IMR-90 (cell line): ENCODE data around the gene PDLIM1. TPM values are rescaled to one million over a fixed set of nuclear protein-coding genes. Genes with fewer than 3 reads are reported as not detected.

ENCODE experiments used
- ATAC-seq: fragments of 200-7000 bp; cut with Tn5 transposase; 2 replicates; pipeline ENCODE4 v1.9.1; 2020; ENCODE audit warnings: low read depth, mild to moderate bottlenecking, moderate library complexity
- BruUV-seq: library from RNA; stranded (reverse); fragments of 400-500 nt; replicated peaks from 2 replicates; lab custom pipeline; 2021; lab: Mats Ljungman, UMichigan
- CTCF ChIA-PET: fragments of 300-600 bp; formaldehyde crosslinking; extraction: SDS; loops from one replicate; lab custom pipeline; 2021; ENCODE audit warnings: antibody characterized with exemption; lab: Yijun Ruan, JAX
- POLR2A ChIA-PET: fragments of 300-600 bp; sonication (Branson Sonifier 250); formaldehyde crosslinking; loops from one replicate; lab custom pipeline; 2022; ENCODE audit warnings: antibody characterized with exemption; ENCODE audit not compliant: unreplicated experiment; lab: Charles Lee
- DNase-seq: peaks from one replicate; pipeline ENCODE4 v3.0.0; 2013
- H2AFZ ChIP-seq: replicated peaks from 2 replicates; pipeline ENCODE3; 2013; ENCODE audit warnings: low read length, mild to moderate bottlenecking; ENCODE audit not compliant: poor library complexity
- H2AK5ac ChIP-seq: 2 replicates; pipeline ENCODE4 v1.6.1; 2013; ENCODE audit warnings: low read depth, low read length, inconsistent platforms
- H2AK9ac ChIP-seq: replicated peaks from 2 replicates; pipeline ENCODE3; 2013; ENCODE audit warnings: mild to moderate bottlenecking, low read depth, low read length, moderate library complexity; ENCODE audit not compliant: poor library complexity
- H2BK120ac ChIP-seq: 2 replicates; pipeline ENCODE4 v1.6.1; 2013; ENCODE audit warnings: low read depth, low read length, inconsistent platforms
- H2BK15ac ChIP-seq: 3 replicates; pipeline ENCODE4 v1.6.1; 2013; ENCODE audit warnings: low read depth, low read length, inconsistent platforms
- H2BK20ac ChIP-seq: 2 replicates; pipeline ENCODE4 v1.6.1; 2013; ENCODE audit warnings: low read depth, mild to moderate bottlenecking, inconsistent platforms, low read length, moderate library complexity
- H2BK5ac ChIP-seq: 2 replicates; pipeline ENCODE4 v1.6.1; 2013; ENCODE audit warnings: mild to moderate bottlenecking, low read depth, low read length, inconsistent platforms; ENCODE audit not compliant: poor library complexity, severe bottlenecking
- H3K14ac ChIP-seq: replicated peaks from 2 replicates; pipeline ENCODE4 v1.6.1; 2013; ENCODE audit warnings: low read depth, low read length, inconsistent platforms
- H3K18ac ChIP-seq: 2 replicates; pipeline ENCODE4 v1.6.1; 2013; ENCODE audit warnings: low read depth, low read length, control low read depth
- H3K23ac ChIP-seq: 2 replicates; pipeline ENCODE4 v1.6.1; 2013; ENCODE audit warnings: low read depth, low read length, inconsistent platforms
- H3K27ac ChIP-seq: 2 replicates; pipeline ENCODE4 v1.5.1; 2013; ENCODE audit warnings: mild to moderate bottlenecking, control low read depth, low read length; ENCODE audit not compliant: insufficient read depth
- H3K27me3 ChIP-seq: 2 replicates; pipeline ENCODE4 v1.6.1; 2013; ENCODE audit warnings: low read length; ENCODE audit not compliant: control insufficient read depth, insufficient read depth
- H3K36me3 ChIP-seq: 2 replicates; pipeline ENCODE4 v1.6.1; 2013; ENCODE audit warnings: low read length, mixed read lengths; ENCODE audit not compliant: control insufficient read depth, insufficient read depth
- H3K4ac ChIP-seq: 2 replicates; pipeline ENCODE4 v1.6.1; 2013; ENCODE audit warnings: low read depth, low read length, inconsistent platforms
- H3K4me1 ChIP-seq: 2 replicates; pipeline ENCODE4 v1.6.1; 2013; ENCODE audit warnings: low read length, mixed read lengths; ENCODE audit not compliant: control insufficient read depth, insufficient read depth
- H3K4me2 ChIP-seq: 2 replicates; pipeline ENCODE4 v1.6.1; 2013; ENCODE audit warnings: low read depth, mild to moderate bottlenecking, control low read depth, low read length, moderate library complexity
- H3K4me3 ChIP-seq: 2 replicates; pipeline ENCODE4 v1.5.1; 2013; ENCODE audit warnings: low read depth, mild to moderate bottlenecking, control low read depth, low read length, moderate library complexity; ENCODE audit not compliant: insufficient read depth
- H3K56ac ChIP-seq: 2 replicates; pipeline ENCODE4 v1.6.1; 2013; ENCODE audit warnings: low read length, inconsistent platforms; ENCODE audit not compliant: insufficient read depth; ENCODE audit errors: extremely low read depth
- H3K79me1 ChIP-seq, 2 experiments: 2 replicates each; pipeline ENCODE4 v1.6.1; 2013; ENCODE audit warnings: low read length in 2 of 2, inconsistent platforms in 1 of 2, low read depth in 1 of 2
- H3K9ac ChIP-seq: 2 replicates; pipeline ENCODE4 v1.6.1; 2013; ENCODE audit warnings: low read depth, low read length, control low read depth
- H3K9me1 ChIP-seq: 2 replicates; pipeline ENCODE4 v1.6.1; 2013; ENCODE audit warnings: low read length, inconsistent platforms; ENCODE audit not compliant: insufficient read depth
- H3K9me3 ChIP-seq: 2 replicates; pipeline ENCODE4 v1.6.1; 2013; ENCODE audit warnings: low read length; ENCODE audit not compliant: control insufficient read depth, insufficient read depth
- H4K20me1 ChIP-seq: 2 replicates; pipeline ENCODE4 v1.6.1; 2013; ENCODE audit warnings: low read length, inconsistent platforms; ENCODE audit not compliant: insufficient read depth
- H4K5ac ChIP-seq: 2 replicates; pipeline ENCODE4 v1.6.1; 2013; ENCODE audit warnings: mild to moderate bottlenecking, low read depth, low read length, control low read depth
- H4K8ac ChIP-seq, 2 experiments: 2 replicates each; pipeline ENCODE4 v1.6.1; 2013; ENCODE audit warnings: low read depth in 2 of 2, low read length in 2 of 2, control low read depth in 1 of 2, inconsistent platforms in 1 of 2
- H4K91ac ChIP-seq: 2 replicates; pipeline ENCODE4 v1.6.1; 2013; ENCODE audit warnings: low read depth, low read length, inconsistent platforms; ENCODE audit not compliant: insufficient read depth
- BHLHE40 ChIP-seq: fragments of 150-350 bp; IDR thresholded peaks from 2 replicates; pipeline ENCODE4 v1.6.1; 2016; ENCODE audit warnings: mild to moderate bottlenecking, low read depth, low read length
- CEBPB ChIP-seq: IDR thresholded peaks from 2 replicates; pipeline ENCODE4 v1.6.1; 2012; ENCODE audit warnings: low read depth, low read length, improper control_type of control experiment
- CHD1 ChIP-seq: IDR thresholded peaks from 2 replicates; pipeline ENCODE4 v1.6.1; 2012; ENCODE audit warnings: low read depth, low read length, improper control_type of control experiment
- FOS ChIP-seq: fragments of 150-350 bp; IDR thresholded peaks from 2 replicates; pipeline ENCODE4 v1.6.1; 2016; ENCODE audit warnings: low read depth, low read length
- MAFK ChIP-seq: IDR thresholded peaks from 2 replicates; pipeline ENCODE4 v1.6.1; 2012; ENCODE audit warnings: low read depth, low read length, improper control_type of control experiment
- MAZ ChIP-seq: IDR thresholded peaks from 2 replicates; pipeline ENCODE4 v1.6.1; 2012; ENCODE audit warnings: low read depth, mild to moderate bottlenecking, low read length, improper control_type of control experiment, moderate library complexity, borderline replicate concordance
- MXI1 ChIP-seq: IDR thresholded peaks from 2 replicates; pipeline ENCODE4 v1.6.1; 2012; ENCODE audit warnings: low read depth, mild to moderate bottlenecking, low read length, moderate library complexity, borderline replicate concordance
- NFE2L2 ChIP-seq: fragments of 150-350 bp; IDR thresholded peaks from 2 replicates; pipeline ENCODE4 v1.6.1; 2016; ENCODE audit warnings: low read depth, mild to moderate bottlenecking, low read length
- POLR2A ChIP-seq: IDR thresholded peaks from 2 replicates; pipeline ENCODE4 v1.6.1; 2012; ENCODE audit warnings: mild to moderate bottlenecking, low read depth, low read length
- RCOR1 ChIP-seq: IDR thresholded peaks from 2 replicates; pipeline ENCODE4 v1.6.1; 2012; ENCODE audit warnings: mild to moderate bottlenecking, low read length, improper control_type of control experiment; ENCODE audit not compliant: insufficient replicate concordance
- RFX5 ChIP-seq: IDR thresholded peaks from 2 replicates; pipeline ENCODE4 v1.8.0; 2012; ENCODE audit warnings: low read depth, mild to moderate bottlenecking, low read length, moderate library complexity
- SMC3 ChIP-seq: fragments of 150-350 bp; IDR thresholded peaks from 2 replicates; pipeline ENCODE4 v1.6.1; 2016; ENCODE audit warnings: low read depth, mild to moderate bottlenecking, antibody characterized with exemption, low read length, moderate library complexity
- WGBS, 2 experiments: methylation state at CpG; one replicate each; pipeline versions ENCODE4 v1.1.5 to v1.1.7; 2013; ENCODE audit warnings: missing lambda C conversion rate in 2 of 2; ENCODE audit not compliant: insufficient read length in 1 of 2; ENCODE audit errors: extremely low coverage in 2 of 2; 5-methylcytosine and 5-hydroxymethylcytosine counted together
- dilution Hi-C: fragments of 300-500 bp; cut with HindIII; formaldehyde crosslinking; loops from one replicate; pipeline ENCODE4 v1.14.3; 2018; ENCODE audit warnings: low sequenced_read_pairs; ENCODE audit not compliant: unreplicated experiment
- in situ Hi-C: fragments of 300-500 bp; cut with MboI; formaldehyde crosslinking; loops from 3 replicates; pipeline ENCODE4 v1.14.3; 2019; ENCODE audit warnings: low sequenced_read_pairs, inconsistent platforms, mixed read lengths
- intact Hi-C: fragments of 100-400 bp; cut with micrococcal nuclease; formaldehyde crosslinking; loops from 2 replicates; pipeline ENCODE4 v1.10.0; 2022
- polyA plus RNA-seq, 3 experiments: library from polyadenylated mRNA; depleted of rRNA; stranded (reverse); fragments of >200 nt; gene quantifications; 2 replicates each; pipeline ENCODE4 v1.2.3, GENCODE V29; 2012; ENCODE audit warnings: low replicate concordance in 1 of 3
- total RNA-seq: library from RNA; depleted of rRNA; stranded (reverse); fragments of >200 nt; gene quantifications from 2 replicates; pipeline ENCODE4 v1.2.3, GENCODE V29; 2012
- TF ChIP-seq, protein P1 (sequence below): fragments of 150-350 bp; IDR thresholded peaks from 2 replicates; pipeline ENCODE4 v1.6.1; 2016; ENCODE audit warnings: low read depth, mild to moderate bottlenecking, low read length, moderate library complexity, borderline replicate concordance
- TF ChIP-seq, protein P2 (sequence below): fragments of 150-350 bp; IDR thresholded peaks from 2 replicates; pipeline ENCODE4 v1.6.1; 2017; ENCODE audit warnings: mild to moderate bottlenecking, antibody characterized with exemption, low read length, low read depth
- TF ChIP-seq, protein P3 (sequence below): conservative IDR thresholded peaks from 2 replicates; pipeline ENCODE4 v1.5.1; 2012; ENCODE audit warnings: mild to moderate bottlenecking, low read depth, low read length, improper control_type of control experiment

The PDLIM1 gene
- total and polyA plus RNA-seq, 2 of the 4 experiments (the other 2 are of a cell fraction): 30.1 to 187 TPM

DNA sequence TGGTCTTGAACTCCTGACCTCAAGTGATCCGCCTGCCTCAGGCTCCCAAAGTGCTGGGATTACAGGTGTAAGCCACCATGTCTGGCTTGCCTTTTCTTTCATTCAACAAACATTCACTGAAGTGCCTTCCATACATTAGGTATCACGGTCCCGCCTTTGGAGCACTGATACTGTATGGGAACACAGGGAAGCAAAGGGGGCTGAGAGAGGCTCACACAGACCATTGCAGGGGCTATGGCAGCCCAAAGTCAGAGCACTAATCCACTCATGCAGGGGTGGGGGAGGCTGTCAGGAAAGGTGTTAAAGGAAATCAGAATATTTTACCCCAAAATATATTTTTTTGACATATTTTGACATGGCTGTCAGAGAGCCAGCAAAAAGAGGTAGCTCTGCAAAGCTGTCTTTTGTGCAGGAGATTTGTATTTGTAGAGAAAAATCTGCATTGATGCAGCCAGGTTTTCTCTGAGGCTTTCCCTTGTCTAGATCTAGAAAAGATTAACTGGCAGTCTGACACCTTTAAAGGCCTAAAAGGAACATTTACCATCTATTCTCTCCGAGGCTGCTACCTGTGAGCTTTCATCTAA is 42.0 kb upstream of the PDLIM1 start:
- Histone ChIP-seq H3K9me1 (peaks cover 32% of the 10 kb centered on the region), H4K91ac (peak overlapping the region; percentile 99), H3K56ac (0 out of 2 replicates have a peak overlapping the region, but pooled peaks have one; percentile 63), H3K23ac (no peak overlapping the region), H3K27me3 (no peaks in the 10 kb centered on the region), H3K9me3 (no peaks in the 10 kb centered on the region), H3K14ac (no peak overlapping the region; the same call in 1 of the 2 replicates), H2AFZ (peak overlapping the region; percentile 28), H3K9ac (no peak overlapping the region), H2BK120ac (peak overlapping the region; percentile 100), H2BK5ac (peak overlapping the region; percentile 100), H4K8ac (peak overlapping the region; percentile 90 to 99; a peak in 3 of 4 replicates), H3K27ac (peak overlapping the region; percentile 99), H4K20me1 (no peaks in the 10 kb centered on the region), H3K36me3 (no peaks in the 10 kb centered on the region), H3K79me1 (peaks cover 0 to 6% of the 10 kb centered on the region in 2 experiments; a peak in 2 of 4 replicates), H3K4me1 (peaks cover 38% of the 10 kb centered on the region), H3K4ac (peak overlapping the region; percentile 100), H2BK15ac (peak overlapping the region; percentile 80; the same call in 2 of the 3 replicates), H3K4me3 (no peak overlapping the region), H2AK5ac (peak overlapping the region; percentile 97), H3K4me2 (no peak overlapping the region), H2AK9ac (no peak overlapping the region), H4K5ac (peak overlapping the region; percentile 57), H3K18ac (peak overlapping the region; percentile 96), H2BK20ac (peak overlapping the region; percentile 100)
- ChIA-PET CTCF (interaction anchor here (0.6 kb wide), 1 partner anchor 104 kb away, joined by 5 read pairs; no protein-coding TSS in a partner anchor), POLR2A (interaction anchor here (1.5 kb wide), 1 partner anchor 45 kb away, joined by 3 read pairs; no protein-coding TSS in a partner anchor)
- in situ Hi-C loops: no loop called here
- TF ChIP-seq CEBPB (no peak), NFE2L2 (no peak), BHLHE40 (no peak), FOS (no peak), RCOR1 (no peak), CHD1 (no peak), SMC3 (no peak), MXI1 (no peak), RFX5 (no peak), POLR2A (no peak), MAFK (no peak), MAZ (no peak)
- TF ChIP-seq, protein P1, sequence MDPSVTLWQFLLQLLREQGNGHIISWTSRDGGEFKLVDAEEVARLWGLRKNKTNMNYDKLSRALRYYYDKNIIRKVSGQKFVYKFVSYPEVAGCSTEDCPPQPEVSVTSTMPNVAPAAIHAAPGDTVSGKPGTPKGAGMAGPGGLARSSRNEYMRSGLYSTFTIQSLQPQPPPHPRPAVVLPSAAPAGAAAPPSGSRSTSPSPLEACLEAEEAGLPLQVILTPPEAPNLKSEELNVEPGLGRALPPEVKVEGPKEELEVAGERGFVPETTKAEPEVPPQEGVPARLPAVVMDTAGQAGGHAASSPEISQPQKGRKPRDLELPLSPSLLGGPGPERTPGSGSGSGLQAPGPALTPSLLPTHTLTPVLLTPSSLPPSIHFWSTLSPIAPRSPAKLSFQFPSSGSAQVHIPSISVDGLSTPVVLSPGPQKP: no peak
- TF ChIP-seq, protein P2, sequence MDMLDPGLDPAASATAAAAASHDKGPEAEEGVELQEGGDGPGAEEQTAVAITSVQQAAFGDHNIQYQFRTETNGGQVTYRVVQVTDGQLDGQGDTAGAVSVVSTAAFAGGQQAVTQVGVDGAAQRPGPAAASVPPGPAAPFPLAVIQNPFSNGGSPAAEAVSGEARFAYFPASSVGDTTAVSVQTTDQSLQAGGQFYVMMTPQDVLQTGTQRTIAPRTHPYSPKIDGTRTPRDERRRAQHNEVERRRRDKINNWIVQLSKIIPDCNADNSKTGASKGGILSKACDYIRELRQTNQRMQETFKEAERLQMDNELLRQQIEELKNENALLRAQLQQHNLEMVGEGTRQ: no peak
- TF ChIP-seq, protein P3, sequence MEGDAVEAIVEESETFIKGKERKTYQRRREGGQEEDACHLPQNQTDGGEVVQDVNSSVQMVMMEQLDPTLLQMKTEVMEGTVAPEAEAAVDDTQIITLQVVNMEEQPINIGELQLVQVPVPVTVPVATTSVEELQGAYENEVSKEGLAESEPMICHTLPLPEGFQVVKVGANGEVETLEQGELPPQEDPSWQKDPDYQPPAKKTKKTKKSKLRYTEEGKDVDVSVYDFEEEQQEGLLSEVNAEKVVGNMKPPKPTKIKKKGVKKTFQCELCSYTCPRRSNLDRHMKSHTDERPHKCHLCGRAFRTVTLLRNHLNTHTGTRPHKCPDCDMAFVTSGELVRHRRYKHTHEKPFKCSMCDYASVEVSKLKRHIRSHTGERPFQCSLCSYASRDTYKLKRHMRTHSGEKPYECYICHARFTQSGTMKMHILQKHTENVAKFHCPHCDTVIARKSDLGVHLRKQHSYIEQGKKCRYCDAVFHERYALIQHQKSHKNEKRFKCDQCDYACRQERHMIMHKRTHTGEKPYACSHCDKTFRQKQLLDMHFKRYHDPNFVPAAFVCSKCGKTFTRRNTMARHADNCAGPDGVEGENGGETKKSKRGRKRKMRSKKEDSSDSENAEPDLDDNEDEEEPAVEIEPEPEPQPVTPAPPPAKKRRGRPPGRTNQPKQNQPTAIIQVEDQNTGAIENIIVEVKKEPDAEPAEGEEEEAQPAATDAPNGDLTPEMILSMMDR: no peak
- no CpG with 5 or more reads among the region's 4 CpGs for WGBS, 2 experiments
- intact Hi-C loops: no loop called here
- ATAC-seq (no peak), DNase-seq (no peak)
- BruUV-seq: no TSS peak
- dilution Hi-C loops: no loop called here
